NB4 (cell line): ENCODE measurements around the gene PHYKPL.

Experiments used
- CTCF ChIP-seq: IDR thresholded peaks from one replicate; pipeline ENCODE4 v1.5.1; 2012; ENCODE audit warnings: low read depth, low read length
- MYC ChIP-seq: IDR thresholded peaks from 2 replicates; pipeline ENCODE4 v1.6.1; 2011; ENCODE audit warnings: low read depth, low read length
- POLR2A ChIP-seq: IDR thresholded peaks from 2 replicates; pipeline ENCODE4 v1.6.1; 2011; ENCODE audit warnings: mild to moderate bottlenecking; ENCODE audit not compliant: insufficient read length; ENCODE audit errors: extremely low read depth

DNA sequence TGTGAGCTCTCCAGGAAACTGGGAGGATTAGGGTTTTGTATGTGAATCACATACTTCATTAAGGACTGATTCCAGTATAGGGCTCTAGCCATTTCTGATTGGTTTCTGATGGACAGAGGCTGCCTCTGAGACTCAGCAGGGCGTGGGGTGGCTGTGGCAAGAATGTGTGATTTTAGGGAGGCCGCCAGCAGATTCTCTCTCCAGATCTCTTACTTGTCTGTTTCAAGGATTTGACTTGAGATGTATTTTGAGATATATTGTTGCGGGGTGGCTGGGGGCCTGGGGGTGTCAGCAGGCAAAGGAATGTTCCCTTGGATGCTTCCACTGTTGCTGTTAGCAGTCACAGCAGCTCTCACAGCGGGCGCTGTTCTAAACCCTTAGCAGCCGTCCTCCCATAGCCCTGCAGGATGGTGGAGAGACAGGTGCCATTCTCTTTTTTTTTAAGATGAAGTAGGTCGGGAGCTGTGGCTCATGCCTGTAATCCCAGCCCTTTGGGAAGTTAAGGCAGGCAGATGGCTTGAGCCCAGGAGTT is 36.3 kb downstream of the PHYKPL start:
- no peak for TF ChIP-seq CTCF
- TF ChIP-seq MYC, result no peak
- no peak for TF ChIP-seq POLR2A
